ENCODE results near the gene DAP.

Gene DAP

GRCh38 chr5:10704949-10705621 lies 55.9 kb downstream of the DAP start:
- Histone ChIP-seq H3K4me2 (ENCODE audit: low read length) (no peak overlapping the region), H3K27me3 (ENCODE audit: control insufficient read depth, insufficient read depth, low read length) (no peaks in the 10 kb centered on the region), H3K9ac (no peak overlapping the region), H3K9me3 (ENCODE audit: control insufficient read depth, low read length) (no peaks in the 10 kb centered on the region), H3K4me3 (ENCODE audit: low read depth, low read length) (no peak overlapping the region), H3K4me1 (no peaks in the 10 kb centered on the region), H3K36me3 (ENCODE audit: control insufficient read depth, insufficient read depth, low read length) (no peaks in the 10 kb centered on the region), H2AFZ (no peak overlapping the region), H3K79me2 (peaks cover 8% of the 10 kb centered on the region), H3K27ac (no peak overlapping the region)
- no peak for TF ChIP-seq CTCF (IDR thresholded peaks at IDR 0.05)

- Histone ChIP-seq H3K4me3 (ENCODE audit: low read depth, low read length) (no peak overlapping the region), H3K4me1 (no peaks in the 10 kb centered on the region), H3K27me3 (ENCODE audit: control insufficient read depth, insufficient read depth, low read length) (no peaks in the 10 kb centered on the region), H2AFZ (no peak overlapping the region), H3K9me3 (ENCODE audit: control insufficient read depth, low read length) (no peaks in the 10 kb centered on the region), H3K4me2 (ENCODE audit: low read length) (no peak overlapping the region), H3K27ac (no peak overlapping the region), H3K36me3 (ENCODE audit: control insufficient read depth, insufficient read depth, low read length) (no peaks in the 10 kb centered on the region), H3K79me2 (peaks cover 8% of the 10 kb centered on the region), H3K9ac (no peak overlapping the region)
- TF ChIP-seq CTCF (IDR thresholded peaks at IDR 0.05), result no peak
Measured at GRCh38 chr5:10703676-10704075, 57.4 kb downstream of the DAP start.

- peaks cover 4% of the 10 kb centered on the region for H3K79me2 ChIP-seq
- no peaks in the 10 kb centered on the region for H3K36me3 ChIP-seq (ENCODE audit: control insufficient read depth, insufficient read depth, low read length)
- H3K4me3 ChIP-seq (ENCODE audit: low read depth, low read length), result no peak overlapping the region
- no peaks in the 10 kb centered on the region for H3K27me3 ChIP-seq (ENCODE audit: control insufficient read depth, insufficient read depth, low read length)
- H3K27ac ChIP-seq, result no peak overlapping the region
- H2AFZ ChIP-seq, result no peak overlapping the region
- TF ChIP-seq CTCF (IDR thresholded peaks at IDR 0.05), result no peak
- H3K4me2 ChIP-seq (ENCODE audit: low read length), result no peak overlapping the region
- H3K9ac ChIP-seq, result no peak overlapping the region
- no peaks in the 10 kb centered on the region for H3K4me1 ChIP-seq
- H3K9me3 ChIP-seq (ENCODE audit: control insufficient read depth, low read length), result no peaks in the 10 kb centered on the region
Measured at GRCh38 chr5:10702911-10703491, 58.0 kb downstream of the DAP start.

GRCh38 chr5:10702040-10702629 lies 58.9 kb downstream of the DAP start:
- Histone ChIP-seq H3K4me2 (ENCODE audit: low read length) (no peak overlapping the region), H3K4me1 (no peaks in the 10 kb centered on the region), H3K79me2 (peaks cover 4% of the 10 kb centered on the region), H3K4me3 (ENCODE audit: low read depth, low read length) (no peak overlapping the region), H3K27ac (no peak overlapping the region), H3K9me3 (ENCODE audit: control insufficient read depth, low read length) (no peaks in the 10 kb centered on the region), H3K27me3 (ENCODE audit: control insufficient read depth, insufficient read depth, low read length) (no peaks in the 10 kb centered on the region), H2AFZ (no peak overlapping the region), H3K9ac (no peak overlapping the region), H3K36me3 (ENCODE audit: control insufficient read depth, insufficient read depth, low read length) (no peaks in the 10 kb centered on the region)
- no peak for TF ChIP-seq CTCF (IDR thresholded peaks at IDR 0.05)

Data from parathyroid adenoma (tissue), 2 donors.